Inflammatory macrophage treated with lipopolysaccharide for 4 hours (primary cell): ENCODE results near the gene PDXP.

Experiments used
- DNase-seq: peaks from one replicate; pipeline ENCODE4 v3.0.0-alpha.2; 2020

The PDXP gene

DNA sequence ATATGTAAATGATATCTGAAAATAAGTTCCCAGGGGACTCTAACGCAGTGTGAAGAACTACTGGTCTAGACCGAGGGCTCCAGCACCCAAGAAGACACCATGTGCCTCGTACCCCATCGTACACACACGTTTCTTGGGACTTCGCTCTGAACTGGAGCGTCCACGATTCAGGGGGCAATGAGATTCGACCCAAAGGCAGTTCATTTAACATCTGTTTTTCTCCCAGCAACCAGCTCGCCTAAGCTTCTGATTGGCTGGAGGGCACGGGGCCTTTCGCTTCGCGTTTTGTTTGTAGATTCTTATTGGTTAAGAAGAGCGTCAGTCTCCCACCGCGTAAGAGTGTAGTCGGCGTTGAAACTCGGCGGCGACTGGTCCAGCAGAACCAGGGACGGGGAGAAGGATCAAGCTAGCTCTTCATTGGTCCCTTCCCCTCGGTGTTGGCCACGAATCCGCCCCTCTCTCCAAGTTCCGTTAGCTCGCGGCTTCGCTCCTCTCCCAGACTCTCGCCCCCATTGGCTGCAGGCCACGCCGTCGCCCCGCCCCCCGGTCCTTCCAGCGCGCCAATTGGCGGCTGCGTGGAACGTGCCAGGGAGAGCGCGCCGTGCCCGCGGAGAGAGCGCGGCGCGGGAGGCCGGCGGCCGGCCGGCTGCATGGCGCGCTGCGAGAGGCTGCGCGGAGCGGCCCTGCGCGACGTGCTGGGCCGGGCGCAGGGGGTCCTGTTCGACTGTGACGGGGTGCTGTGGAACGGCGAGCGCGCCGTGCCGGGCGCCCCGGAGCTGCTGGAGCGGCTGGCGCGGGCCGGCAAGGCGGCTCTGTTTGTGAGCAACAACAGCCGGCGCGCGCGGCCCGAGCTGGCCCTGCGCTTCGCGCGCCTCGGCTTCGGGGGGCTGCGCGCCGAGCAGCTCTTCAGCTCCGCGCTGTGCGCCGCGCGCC lies at the start of gene PDXP:
Gene PDXP (plus strand): TSS at position 591 of the 933 bp plus-strand sequence. CDS start 60 bp downstream, at position 651.
- peak; percentile 100 for DNase-seq

GRCh38 chr22:37609240-37610152 lies 49.0 kb upstream of the PDXP start:
- peak; percentile 20 for DNase-seq

DNA sequence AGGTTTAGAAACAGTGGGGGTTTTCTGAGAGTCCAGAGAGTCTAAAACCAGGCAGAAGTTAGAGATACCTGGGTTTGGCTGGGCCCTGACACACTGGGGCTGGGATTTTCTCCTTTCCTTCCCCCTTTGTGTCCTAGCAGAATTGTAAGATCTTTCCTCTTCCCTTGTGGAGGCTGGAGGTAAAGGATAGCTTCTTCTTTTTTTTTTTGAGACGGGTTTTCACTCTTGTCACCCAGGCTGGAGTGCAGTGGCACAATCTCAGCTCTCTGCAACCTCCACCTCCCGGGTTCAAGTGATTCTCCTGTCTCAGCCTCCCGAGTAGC lies 48.4 kb upstream of the PDXP start:
- peak; percentile 36 for DNase-seq

DNA sequence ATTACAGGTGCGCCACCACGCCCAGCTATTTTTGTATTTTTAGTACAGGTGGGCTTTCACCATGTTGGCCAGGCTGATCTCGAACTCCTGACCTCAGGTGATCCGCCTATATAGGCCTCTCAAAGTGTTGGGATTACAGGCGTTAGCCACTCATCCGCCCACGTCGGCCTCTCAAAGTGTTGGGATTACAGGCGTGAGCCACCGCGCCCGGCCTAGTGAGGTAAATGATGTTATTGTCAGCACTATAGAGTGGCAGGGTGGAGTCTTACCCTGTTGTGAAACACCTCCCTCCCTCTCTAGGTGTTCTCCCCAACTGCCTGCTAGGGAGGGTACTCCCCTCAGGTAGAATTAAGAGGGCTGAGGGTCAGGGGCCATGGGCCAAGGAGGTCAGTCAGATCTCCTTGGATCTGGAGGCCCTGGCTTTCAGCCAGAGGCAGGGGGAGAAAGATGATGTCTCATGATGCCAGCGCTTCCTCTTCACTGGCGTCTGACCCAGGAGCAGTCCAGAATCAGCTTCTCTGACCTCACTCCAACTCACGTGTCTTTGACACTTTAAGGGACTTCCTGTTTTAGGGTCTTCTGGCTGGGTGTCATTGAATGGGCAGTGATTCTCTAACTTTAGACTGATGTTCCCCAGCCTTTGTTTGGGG lies 47.9 kb upstream of the PDXP start:
- DNase-seq = peak; percentile 96

DNA sequence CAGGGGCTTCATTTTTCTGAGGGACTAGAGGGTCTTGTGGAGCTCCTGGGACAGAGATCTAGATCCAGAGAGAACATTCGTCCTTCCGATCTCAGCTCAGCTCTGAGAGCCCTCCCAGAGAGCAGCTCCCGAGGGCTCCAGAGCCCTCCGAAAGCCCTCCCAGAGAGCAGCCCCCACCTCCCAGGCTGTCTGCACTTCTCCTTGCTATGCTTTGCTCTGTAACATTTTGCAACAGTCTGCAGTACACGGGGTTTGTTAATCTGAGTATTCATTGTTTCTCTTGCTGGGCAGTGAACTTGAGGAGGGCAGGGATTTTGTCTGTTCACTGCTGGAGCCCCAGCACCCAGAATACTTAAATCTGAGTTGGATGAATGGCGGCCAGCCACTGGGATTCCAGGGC lies 47.3 kb upstream of the PDXP start:
- DNase-seq = peak; percentile 57

DNA sequence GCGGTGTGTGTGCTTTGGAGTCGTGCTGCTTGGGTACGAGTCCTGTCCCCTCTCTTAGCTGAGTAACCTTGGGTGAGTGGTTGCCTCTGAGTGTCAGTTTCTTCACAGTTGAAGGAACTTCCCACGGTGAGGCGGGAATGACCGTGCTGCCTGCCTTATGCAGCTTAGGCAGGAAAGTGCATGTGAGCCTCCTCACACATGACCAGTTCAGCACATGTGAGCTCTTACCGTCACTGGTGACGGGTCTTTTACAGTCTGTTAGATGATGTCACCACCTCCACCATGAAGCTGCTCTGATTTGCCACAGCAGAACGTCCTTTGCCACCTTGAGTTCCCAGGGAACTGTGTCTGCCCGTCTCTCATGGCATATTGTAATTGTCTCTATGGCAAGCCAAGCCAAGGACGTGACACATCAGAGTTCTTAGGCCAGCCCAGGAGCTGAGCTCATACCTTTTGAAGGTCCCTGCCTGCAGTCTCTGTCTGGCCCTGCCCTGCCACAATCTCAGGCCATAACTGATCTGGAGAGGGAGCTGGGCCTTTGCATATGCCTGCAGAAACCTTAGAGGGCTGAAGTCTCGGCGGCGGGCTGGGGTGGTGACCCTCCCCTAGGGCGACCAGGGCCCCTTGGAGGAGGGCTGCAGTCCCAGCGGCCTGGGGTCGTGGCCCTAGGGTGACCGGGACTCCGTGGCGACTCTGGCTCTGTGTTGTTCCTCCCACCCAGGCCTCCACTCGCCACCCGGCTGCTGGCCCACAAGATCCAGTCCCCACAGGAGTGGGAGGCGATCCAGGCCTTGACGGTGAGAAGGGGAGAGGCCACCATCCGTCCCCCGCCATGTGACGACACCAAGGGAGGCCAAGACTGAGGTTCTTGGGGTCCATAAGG lies 42.1 kb upstream of the PDXP start:
- DNase-seq = peak; percentile 59

DNA sequence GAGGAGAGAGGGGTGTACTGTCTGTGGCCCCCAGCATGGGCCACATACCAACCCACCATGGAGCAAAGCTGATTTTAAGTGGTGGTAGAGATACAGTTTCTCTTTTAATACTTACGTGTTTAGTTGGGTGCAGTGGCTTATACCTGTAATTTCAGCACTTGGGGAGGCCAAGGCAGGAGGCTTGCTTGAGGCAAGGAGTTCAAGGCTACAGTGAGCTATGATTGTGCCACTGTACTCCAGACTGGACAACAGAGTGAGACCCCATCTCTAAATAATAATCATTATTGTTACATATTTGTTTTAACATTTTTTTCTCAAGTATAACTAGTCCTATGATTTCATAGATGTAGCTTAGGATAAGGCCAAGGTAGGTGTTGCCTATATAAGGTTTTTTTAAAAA lies 41.1 kb upstream of the PDXP start:
- DNase-seq = no peak

DNA sequence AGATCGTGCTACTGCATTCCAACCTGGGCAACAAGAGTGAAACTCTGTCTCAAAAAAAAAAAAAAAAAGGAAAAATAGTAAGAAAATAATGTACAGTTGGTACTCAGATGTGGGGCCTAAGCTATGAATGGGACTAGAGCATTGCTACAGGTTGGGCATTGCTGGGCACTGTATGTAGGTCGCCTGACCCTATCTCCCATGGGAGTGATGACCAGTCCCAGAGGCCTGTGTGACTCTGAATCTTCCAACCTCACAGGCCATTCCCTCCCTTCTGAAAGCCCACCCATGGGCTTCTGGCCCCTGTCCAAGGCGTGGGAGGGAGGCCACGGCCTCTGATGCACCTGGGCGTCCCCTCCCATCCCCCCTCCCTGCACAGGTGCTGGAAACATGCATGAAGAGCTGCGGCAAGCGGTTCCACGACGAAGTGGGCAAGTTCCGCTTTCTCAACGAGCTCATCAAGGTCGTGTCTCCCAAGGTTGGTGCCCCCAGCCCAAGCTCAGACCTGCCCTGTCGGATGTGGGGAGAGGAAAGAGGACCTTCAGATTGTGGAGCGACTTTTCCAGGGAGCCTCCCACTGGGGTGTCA lies 40.4 kb upstream of the PDXP start:
- no peak for DNase-seq

GRCh38 chr22:37618674-37619073 lies 39.8 kb upstream of the PDXP start:
- no peak for DNase-seq

DNA sequence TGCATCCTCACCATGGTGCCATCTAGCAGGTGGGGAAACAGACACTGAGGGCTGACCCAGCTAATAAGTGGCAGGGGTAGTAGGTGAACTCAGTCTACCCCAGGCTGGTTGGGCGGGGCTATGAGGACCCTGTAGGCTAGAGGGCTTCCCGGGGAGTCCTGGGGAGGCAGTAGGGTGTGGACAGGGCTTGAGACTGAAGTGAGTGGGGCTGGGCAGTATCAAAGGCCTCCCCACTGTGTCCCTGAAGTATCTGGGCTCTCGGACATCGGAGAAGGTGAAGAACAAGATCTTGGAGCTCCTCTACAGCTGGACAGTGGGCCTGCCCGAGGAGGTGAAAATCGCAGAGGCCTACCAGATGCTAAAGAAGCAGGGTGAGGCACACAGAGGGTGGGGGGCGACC lies 38.5 kb upstream of the PDXP start:
- DNase-seq = no peak

- DNase-seq = no peak
These were observed 37.1 kb upstream of the PDXP start for GRCh38 chr22:37621352-37621860.

DNA sequence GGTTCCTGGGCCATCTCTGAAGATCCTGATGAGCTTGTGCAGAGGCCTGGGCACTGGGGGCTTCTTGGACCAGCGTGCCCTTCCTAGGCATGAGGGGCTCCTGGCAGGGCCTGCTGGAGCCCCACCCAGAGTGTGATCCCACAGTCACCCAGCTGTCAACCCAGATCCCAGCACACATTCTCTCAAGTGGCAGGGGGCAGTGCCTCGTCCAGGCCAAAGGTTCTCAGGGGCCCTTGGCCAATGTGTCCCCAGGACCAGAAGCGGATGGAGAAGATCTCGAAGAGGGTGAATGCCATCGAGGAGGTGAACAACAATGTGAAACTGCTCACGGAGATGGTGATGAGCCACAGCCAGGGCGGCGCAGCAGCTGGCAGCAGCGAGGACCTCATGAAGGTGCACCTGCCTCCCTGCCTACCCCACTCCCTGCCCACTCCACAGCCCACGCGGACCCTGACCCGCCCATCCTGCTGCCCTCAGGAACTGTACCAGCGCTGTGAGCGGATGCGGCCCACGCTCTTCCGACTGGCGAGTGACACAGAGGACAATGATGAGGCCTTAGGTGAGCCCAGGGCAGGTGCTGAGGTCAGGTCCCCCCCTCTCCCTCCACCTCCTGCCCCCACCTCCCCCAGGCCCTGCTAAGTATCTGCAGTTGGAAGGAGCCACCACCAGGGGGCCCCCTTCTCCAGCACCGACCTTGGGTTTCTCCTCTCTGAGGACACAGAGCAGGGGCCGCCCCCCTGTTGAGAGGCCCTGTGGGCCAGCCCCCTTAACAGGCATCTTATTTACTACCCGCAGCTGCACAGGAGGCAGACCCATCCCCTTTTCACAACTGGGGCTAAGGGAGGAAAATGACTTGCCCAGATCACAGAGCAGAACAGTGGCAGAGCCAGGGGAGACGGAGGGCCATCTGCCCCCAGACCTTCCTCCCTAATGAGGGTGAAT lies 35.2 kb upstream of the PDXP start:
- DNase-seq = peak; percentile 49

DNA sequence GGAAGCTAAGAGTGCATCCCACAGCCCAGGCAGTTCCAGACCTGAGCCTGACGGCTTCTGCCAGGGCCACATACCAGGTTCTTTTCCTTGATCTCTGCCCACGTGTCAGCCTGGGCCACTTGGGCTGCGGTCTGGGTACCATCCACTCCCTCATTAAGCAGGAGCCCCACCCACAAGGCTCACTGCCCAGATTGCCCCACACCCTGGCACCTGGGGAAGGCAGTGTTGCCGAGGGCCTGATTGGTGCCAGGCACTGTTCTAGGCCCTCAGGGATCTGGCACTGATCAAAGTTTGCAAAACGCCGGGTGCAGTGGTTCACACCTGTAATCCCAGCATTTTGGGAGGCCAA lies 34.5 kb upstream of the PDXP start:
- DNase-seq = no peak

DNA sequence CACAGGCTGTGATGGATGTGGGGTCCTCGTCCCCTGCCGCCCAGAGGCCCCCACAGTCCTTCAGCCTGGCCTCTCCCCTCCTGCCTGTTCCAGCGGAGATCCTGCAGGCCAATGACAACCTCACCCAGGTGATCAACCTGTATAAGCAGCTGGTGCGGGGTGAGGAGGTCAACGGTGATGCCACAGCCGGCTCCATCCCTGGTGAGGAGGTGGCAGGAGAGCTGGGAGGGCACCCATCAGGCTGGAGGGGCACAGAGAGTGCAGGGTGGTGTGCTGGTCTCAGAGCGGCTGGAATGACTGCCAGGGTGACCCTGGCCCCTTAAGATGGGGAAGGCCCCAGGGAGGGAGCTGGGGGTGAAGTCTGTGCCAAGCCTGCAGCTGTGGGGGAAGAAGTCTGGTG lies 33.6 kb upstream of the PDXP start:
- no peak for DNase-seq

DNA sequence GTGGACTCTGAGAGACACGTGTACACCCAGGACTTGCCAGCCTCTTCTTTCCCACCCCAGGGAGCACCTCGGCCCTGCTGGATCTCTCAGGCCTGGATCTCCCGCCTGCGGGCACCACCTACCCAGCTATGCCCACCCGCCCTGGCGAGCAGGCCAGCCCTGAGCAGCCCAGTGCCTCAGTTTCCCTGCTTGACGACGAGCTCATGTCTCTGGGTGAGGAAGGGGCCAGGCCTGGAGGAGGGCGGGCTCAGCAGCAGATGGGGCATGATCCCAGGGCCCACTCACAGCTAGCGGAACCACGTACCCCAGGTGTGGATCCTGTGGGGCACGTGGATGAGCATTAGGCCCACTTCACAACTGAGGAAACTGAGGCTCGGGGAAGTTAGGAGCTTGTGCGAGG lies 32.8 kb upstream of the PDXP start:
- no peak for DNase-seq

GRCh38 chr22:37626144-37626543 lies 32.4 kb upstream of the PDXP start:
- peak; percentile 74 for DNase-seq

- no peak for DNase-seq
These were observed 31.9 kb upstream of the PDXP start for GRCh38 chr22:37626556-37627075.

GRCh38 chr22:37627121-37627520 lies 31.4 kb upstream of the PDXP start:
- DNase-seq = peak; percentile 21

DNA sequence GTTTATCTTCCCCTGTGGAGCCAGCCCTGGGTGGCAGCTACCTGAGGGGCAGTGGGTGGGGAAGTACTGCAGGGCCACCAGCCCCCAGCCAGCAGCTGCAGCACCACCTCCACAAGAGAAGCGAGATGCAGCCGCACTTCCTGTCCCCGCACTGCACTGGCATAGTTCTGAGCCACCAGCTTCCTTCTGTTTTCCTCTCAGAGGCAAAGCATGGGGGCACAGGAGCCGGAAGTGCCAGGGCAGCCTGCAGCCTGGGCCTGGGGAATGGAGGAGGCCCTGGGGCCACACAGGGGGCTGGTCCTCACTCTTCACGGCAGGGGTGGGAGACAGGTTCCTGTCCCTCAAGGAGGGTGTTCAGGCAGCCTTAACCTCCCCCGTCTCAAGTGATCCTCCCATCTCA lies 31.0 kb upstream of the PDXP start:
- DNase-seq = peak; percentile 49

DNA sequence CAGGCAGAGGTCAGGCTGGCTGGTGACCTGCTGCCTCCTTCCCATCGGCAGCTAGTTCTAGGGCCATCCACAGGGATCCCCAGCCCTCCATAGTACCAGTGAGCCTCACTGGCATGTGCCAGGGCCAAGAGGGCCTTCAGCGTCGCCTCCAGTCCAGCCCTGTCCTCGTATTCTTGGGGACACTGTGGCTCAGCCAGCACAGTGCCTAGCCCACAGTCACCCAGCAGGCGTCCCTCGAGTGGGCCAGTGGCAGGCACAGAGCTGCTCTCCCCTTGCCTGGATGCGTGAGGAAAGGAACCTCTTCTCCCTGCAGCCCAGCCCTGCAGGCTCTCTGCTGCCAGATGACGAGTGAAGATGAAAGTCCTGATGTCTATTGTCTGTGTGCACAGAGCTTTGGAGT lies 29.7 kb upstream of the PDXP start:
- DNase-seq = no peak
